ENCODE measurements around the gene FHIT. TPM values are rescaled to one million over a fixed set of nuclear protein-coding genes. Genes with fewer than 3 reads are reported as not detected.
"Not testable (repeated sequence)": the region's sequence is repeated elsewhere in the genome, so short reads cannot be mapped to it uniquely, and the experiment has no call there.

The FHIT gene
- total RNA-seq, 4 donors from 2014 or later: 8.8 to 35.6 (median 12.6) TPM

GRCh38 chr3:61077551-61077950, 173.7 kb downstream of the FHIT start:
- Histone ChIP-seq H3K4me1 (no peaks in the 10 kb centered on the region), H3K27me3 (no peaks in the 10 kb centered on the region), H3K36me3 (no peaks in the 10 kb centered on the region), H3K4me3 (no peak overlapping the region), H3K27ac (no peak overlapping the region), H3K9me3 (no peaks in the 10 kb centered on the region)
- DNase-seq (ENCODE audit: low spot score in 2 of 2): no peak
- 52% methylated on average over 1 of the region's 1 CpG for WGBS
- TF ChIP-seq POLR2A (IDR thresholded peaks at IDR 0.05): no peak
- no peak for TF ChIP-seq CTCF (IDR thresholded peaks at IDR 0.05)
- no peak for TF ChIP-seq POLR2AphosphoS5 (IDR thresholded peaks at IDR 0.05)
- TF ChIP-seq EP300 (IDR thresholded peaks at IDR 0.05): no peak

- Histone ChIP-seq H3K36me3 (no peaks in the 10 kb centered on the region), H3K27ac (no peak overlapping the region), H3K4me3 (no peak overlapping the region), H3K4me1 (no peaks in the 10 kb centered on the region), H3K27me3 (no peaks in the 10 kb centered on the region), H3K9me3 (no peaks in the 10 kb centered on the region)
- DNase-seq (ENCODE audit: low spot score in 2 of 2): no peak
- 64% methylated on average over 3 of the region's 3 CpGs for WGBS
- no peak for TF ChIP-seq POLR2A (IDR thresholded peaks at IDR 0.05)
- no peak for TF ChIP-seq CTCF (IDR thresholded peaks at IDR 0.05)
- TF ChIP-seq POLR2AphosphoS5 (IDR thresholded peaks at IDR 0.05): no peak
- no peak for TF ChIP-seq EP300 (IDR thresholded peaks at IDR 0.05)
Measured at GRCh38 chr3:61074783-61075182, 176.5 kb downstream of the FHIT start.

GRCh38 chr3:61073566-61074165, 177.6 kb downstream of the FHIT start:
- no peak overlapping the region for H3K4me3 ChIP-seq
- no peak for DNase-seq (ENCODE audit: low spot score in 2 of 2)
- H3K36me3 ChIP-seq: no peaks in the 10 kb centered on the region
- TF ChIP-seq POLR2AphosphoS5 (IDR thresholded peaks at IDR 0.05): no peak
- no peak for TF ChIP-seq CTCF (IDR thresholded peaks at IDR 0.05)
- TF ChIP-seq POLR2A (IDR thresholded peaks at IDR 0.05): no peak
- no peak for TF ChIP-seq EP300 (IDR thresholded peaks at IDR 0.05)
- H3K4me1 ChIP-seq: no peaks in the 10 kb centered on the region
- H3K27me3 ChIP-seq: no peaks in the 10 kb centered on the region
- no peaks in the 10 kb centered on the region for H3K9me3 ChIP-seq
- 86% methylated on average over 4 of the region's 4 CpGs for WGBS
- no peak overlapping the region for H3K27ac ChIP-seq

- no peak for DNase-seq (ENCODE audit: low spot score in 2 of 2)
- H3K4me1 ChIP-seq: no peaks in the 10 kb centered on the region
- no peaks in the 10 kb centered on the region for H3K36me3 ChIP-seq
- 96% methylated on average over 4 of the region's 4 CpGs for WGBS
- no peak overlapping the region for H3K4me3 ChIP-seq
- H3K27ac ChIP-seq: no peak overlapping the region
- TF ChIP-seq POLR2A (IDR thresholded peaks at IDR 0.05): no peak
- TF ChIP-seq POLR2AphosphoS5 (IDR thresholded peaks at IDR 0.05): no peak
- no peak for TF ChIP-seq CTCF (IDR thresholded peaks at IDR 0.05)
- TF ChIP-seq EP300 (IDR thresholded peaks at IDR 0.05): no peak
- no peaks in the 10 kb centered on the region for H3K9me3 ChIP-seq
- H3K27me3 ChIP-seq: no peaks in the 10 kb centered on the region
Measured at GRCh38 chr3:61068084-61068483, 183.2 kb downstream of the FHIT start.

- no peak for TF ChIP-seq POLR2A (IDR thresholded peaks at IDR 0.05)
- WGBS: 90% methylated on average over 2 of the region's 2 CpGs
Measured at GRCh38 chr3:61066800-61067199, 184.5 kb downstream of the FHIT start.

GRCh38 chr3:61066222-61066621, 185.0 kb downstream of the FHIT start:
- 96% methylated on average over 2 of the region's 2 CpGs for WGBS
- H3K36me3 ChIP-seq: not testable (repeated sequence)

More at GRCh38 chr3:61066800-61067199, 184.5 kb downstream of the FHIT start:
- Histone ChIP-seq H3K27ac (no peak overlapping the region), H3K9me3 (no peaks in the 10 kb centered on the region), H3K4me1 (no peaks in the 10 kb centered on the region), H3K4me3 (no peak overlapping the region), H3K27me3 (no peaks in the 10 kb centered on the region), H3K36me3 (no peaks in the 10 kb centered on the region)
- DNase-seq (ENCODE audit: low spot score in 2 of 2): no peak

More at GRCh38 chr3:61066222-61066621, 185.0 kb downstream of the FHIT start:
- DNase-seq (ENCODE audit: low spot score in 2 of 2); H3K9me3 ChIP-seq; H3K27me3 ChIP-seq; H3K4me1 ChIP-seq; H3K4me3 ChIP-seq; H3K27ac ChIP-seq: not testable (repeated sequence)

All from suprapubic skin (tissue), 4 donors.